Myometrial cell (primary cell): ENCODE data around the gene ARFGEF2. TPM values are rescaled to one million over a fixed set of nuclear protein-coding genes. Genes with fewer than 3 reads are reported as not detected.

Experiments
- total RNA-seq: library from RNA; depleted of rRNA; stranded (reverse); fragments of >200 nt; gene quantifications from 2 replicates; pipeline ENCODE4 v1.2.3, GENCODE V29; 2015

Gene ARFGEF2
- total RNA-seq = 22.2 and 24.3 TPM in 2 replicates

GRCh38 chr20:48921168-48921882 is at the start of gene ARFGEF2:
ARFGEF2 (plus strand) TSS chr20:48921711; CDS start chr20:48921890, 179 bp downstream.

GRCh38 chr20:49046087-49046900 is 124.8 kb downstream of the ARFGEF2 start, which contains the start of gene CSE1L:
CSE1L (plus strand) TSS chr20:49046312; CDS start chr20:49058464, 12,152 bp downstream.

Other genes starting within 250 kb of the ARFGEF2 start
- 17.3 and 20.0 TPM in 2 replicates for gene PREX1, start 93.7 kb upstream of the ARFGEF2 start, total RNA-seq
- 124 and 132 TPM in 2 replicates for gene CSE1L, start 124.6 kb downstream of the ARFGEF2 start, total RNA-seq